HG03025 (cell line): ENCODE results near the gene TMEM130.

Experiments
- ATAC-seq: cut with Tn5 transposase; IDR thresholded peaks from one replicate; pipeline ENCODE4 v1.9.1; 2021; ENCODE audit warnings: mild to moderate bottlenecking, moderate library complexity; ENCODE audit not compliant: unreplicated experiment, low FRiP score

TMEM130 gene

GRCh38 chr7:98811299-98811698 lies 58.5 kb downstream of the TMEM130 start:
- no peak for ATAC-seq

- ATAC-seq, result no peak
These were observed 59.5 kb downstream of the TMEM130 start for GRCh38 chr7:98810153-98810802.

GRCh38 chr7:98808751-98809460 lies 60.9 kb downstream of the TMEM130 start:
- ATAC-seq, result no peak

- no peak for ATAC-seq
These were observed 62.5 kb downstream of the TMEM130 start for GRCh38 chr7:98807068-98808048.

- no peak for ATAC-seq
These were observed 63.6 kb downstream of the TMEM130 start for GRCh38 chr7:98805956-98806838.

GRCh38 chr7:98802781-98803110 lies 67.1 kb downstream of the TMEM130 start:
- peak; percentile 15 for ATAC-seq

GRCh38 chr7:98802088-98802780 lies 67.6 kb downstream of the TMEM130 start:
- peak; percentile 84 for ATAC-seq

- no peak for ATAC-seq
These were observed 68.8 kb downstream of the TMEM130 start for GRCh38 chr7:98800996-98801395.

GRCh38 chr7:98797150-98797549 lies 72.7 kb downstream of the TMEM130 start:
- ATAC-seq, result no peak
